CD4-positive, CD25-positive, alpha-beta regulatory T cell (primary cell): ENCODE results near the gene SLC35B4. TPM values are rescaled to one million over a fixed set of nuclear protein-coding genes. Genes with fewer than 3 reads are reported as not detected.

Source experiments
- ATAC-seq, 2 donors: fragments of 150-1000 bp; cut with Tn5 transposase; one replicate each; pipeline ENCODE4 v1.10.0; 2021; ENCODE audit warnings: low read depth in 2 of 2, moderate number of reproducible peaks in 2 of 2, moderate library complexity in 1 of 2
- DNase-seq, 3 donors: peaks; one replicate each; pipeline versions ENCODE4 v3.0.0 to v3.0.0-alpha.2; 2012 to 2022; ENCODE audit warnings: mixed read lengths in 1 of 3
- H3K27ac ChIP-seq: one replicate; pipeline ENCODE4 v1.7.0; 2013; ENCODE audit warnings: mild to moderate bottlenecking, low read length; ENCODE audit not compliant: insufficient read depth, poor library complexity, severe bottlenecking
- H3K27me3 ChIP-seq: one replicate; pipeline ENCODE4 v1.7.0; 2013; ENCODE audit warnings: low read length; ENCODE audit not compliant: control insufficient read depth, insufficient read depth
- H3K36me3 ChIP-seq: one replicate; pipeline ENCODE4 v1.7.0; 2013; ENCODE audit warnings: mild to moderate bottlenecking, low read length, moderate library complexity; ENCODE audit not compliant: control insufficient read depth, insufficient read depth
- H3K4me1 ChIP-seq: 2 replicates; pipeline ENCODE4 v1.7.0; 2013; ENCODE audit warnings: mild to moderate bottlenecking, low read length; ENCODE audit not compliant: insufficient read depth, control insufficient read depth, poor library complexity, severe bottlenecking
- H3K4me3 ChIP-seq: one replicate; pipeline ENCODE4 v1.7.0; 2013; ENCODE audit warnings: low read depth, mild to moderate bottlenecking, low read length, moderate library complexity
- H3K9me3 ChIP-seq, 2 experiments: 1 replicate in 1 of 2; 2 replicates in 1 of 2; pipeline ENCODE4 v1.7.0; 2013; ENCODE audit warnings: low read length in 2 of 2, mild to moderate bottlenecking in 1 of 2, moderate library complexity in 1 of 2; ENCODE audit not compliant: control insufficient read depth in 2 of 2
- H3K27ac Mint-ChIP-seq, 3 donors: one replicate each; pipeline ENCODE4 v1.8.0; 2020 to 2022; ENCODE audit warnings: mild to moderate bottlenecking in 3 of 3, mixed read lengths in 3 of 3, moderate library complexity in 2 of 3
- H3K27me3 Mint-ChIP-seq: one replicate; pipeline ENCODE4 v1.8.0; 2022; ENCODE audit warnings: mild to moderate bottlenecking, mixed read lengths
- H3K36me3 Mint-ChIP-seq: one replicate; pipeline ENCODE4 v1.8.0; 2020; ENCODE audit warnings: mixed read lengths
- H3K4me1 Mint-ChIP-seq, 4 donors: one replicate each; pipeline ENCODE4 v1.8.0; 2020 to 2022; ENCODE audit warnings: mixed read lengths in 4 of 4, mild to moderate bottlenecking in 1 of 4
- H3K4me3 Mint-ChIP-seq, 4 donors: one replicate each; pipeline ENCODE4 v1.8.0; 2020 to 2022; ENCODE audit warnings: mild to moderate bottlenecking in 4 of 4, mixed read lengths in 4 of 4, moderate library complexity in 3 of 4
- H3K9me3 Mint-ChIP-seq, 7 donors: one replicate each; pipeline ENCODE4 v1.8.0; 2020 to 2022; ENCODE audit warnings: mixed read lengths in 7 of 7, mild to moderate bottlenecking in 3 of 7, moderate library complexity in 2 of 7
- polyA plus RNA-seq, 4 donors: library from polyadenylated mRNA; unstranded; fragments of 300-500 nt; fragmentation: Illumina TruSeq; gene quantifications; one replicate each; pipeline ENCODE4 v1.2.3, GENCODE V29; 2021
- total RNA-seq: library from RNA; stranded (reverse); gene quantifications from one replicate; pipeline ENCODE4 v1.2.3, GENCODE V29; 2022

Gene SLC35B4
- total and polyA plus RNA-seq, 5 donors from 2014 or later = 10.7 to 20.5 (median 16.2) TPM

GRCh38 chr7:134276951-134277350 lies 39.8 kb downstream of the SLC35B4 start:
- H3K27ac ChIP-seq = no peak overlapping the region
- H3K9me3 Mint-ChIP-seq = peaks cover 0 to 6% (median 0%) of the 10 kb centered on the region in 7 donors
- H3K4me1 ChIP-seq = no peaks in the 10 kb centered on the region
- ATAC-seq = no peak
- H3K27me3 ChIP-seq = peaks cover 15% of the 10 kb centered on the region
- no peak overlapping the region for H3K4me3 Mint-ChIP-seq
- H3K36me3 Mint-ChIP-seq = no peaks in the 10 kb centered on the region
- no peaks in the 10 kb centered on the region for H3K4me1 Mint-ChIP-seq
- H3K27me3 Mint-ChIP-seq = peaks cover 27% of the 10 kb centered on the region
- H3K27ac Mint-ChIP-seq = no peak overlapping the region
- no peak for DNase-seq
- no peaks in the 10 kb centered on the region for H3K36me3 ChIP-seq
- H3K9me3 ChIP-seq = no peaks in the 10 kb centered on the region
- H3K4me3 ChIP-seq = no peak overlapping the region

GRCh38 chr7:134262322-134262721 lies 54.4 kb downstream of the SLC35B4 start:
- DNase-seq (no peak), ATAC-seq (no peak)
- no peak overlapping the region for H3K4me3 Mint-ChIP-seq
- H3K36me3 Mint-ChIP-seq = no peaks in the 10 kb centered on the region
- Histone ChIP-seq H3K4me3 (no peak overlapping the region), H3K4me1 (no peaks in the 10 kb centered on the region), H3K27ac (no peak overlapping the region), H3K27me3 (peaks cover 2% of the 10 kb centered on the region), H3K9me3 (peaks cover 0 to 11% of the 10 kb centered on the region in 2 experiments), H3K36me3 (no peaks in the 10 kb centered on the region)
- no peak overlapping the region for H3K27ac Mint-ChIP-seq
- no peaks in the 10 kb centered on the region for H3K4me1 Mint-ChIP-seq
- H3K27me3 Mint-ChIP-seq = peaks cover 5% of the 10 kb centered on the region
- peaks cover 0 to 11% (median 3%) of the 10 kb centered on the region in 7 donors for H3K9me3 Mint-ChIP-seq

GRCh38 chr7:134255814-134256213 lies 60.9 kb downstream of the SLC35B4 start:
- ATAC-seq = no peak
- Mint-ChIP-seq H3K4me3 (no peak overlapping the region), H3K4me1 (no peaks in the 10 kb centered on the region), H3K9me3 (peaks cover 0 to 2% (median 0%) of the 10 kb centered on the region in 7 donors), H3K27me3 (no peaks in the 10 kb centered on the region), H3K27ac (peak overlapping the region in 1 of 3 donors; percentile 26), H3K36me3 (no peaks in the 10 kb centered on the region)
- H3K4me1 ChIP-seq = no peaks in the 10 kb centered on the region
- H3K27me3 ChIP-seq = peaks cover 2% of the 10 kb centered on the region
- no peaks in the 10 kb centered on the region for H3K36me3 ChIP-seq
- DNase-seq = no peak
- no peak overlapping the region for H3K4me3 ChIP-seq
- no peaks in the 10 kb centered on the region for H3K9me3 ChIP-seq
- H3K27ac ChIP-seq = no peak overlapping the region

- no peak for ATAC-seq
- Histone ChIP-seq H3K9me3 (no peaks in the 10 kb centered on the region), H3K4me1 (no peaks in the 10 kb centered on the region), H3K27me3 (peaks cover 1% of the 10 kb centered on the region), H3K27ac (no peak overlapping the region), H3K4me3 (no peak overlapping the region), H3K36me3 (no peaks in the 10 kb centered on the region)
- peaks cover 0 to 2% (median 0%) of the 10 kb centered on the region in 7 donors for H3K9me3 Mint-ChIP-seq
- H3K4me1 Mint-ChIP-seq = no peaks in the 10 kb centered on the region
- peaks cover 5% of the 10 kb centered on the region for H3K27me3 Mint-ChIP-seq
- H3K27ac Mint-ChIP-seq = no peak overlapping the region
- DNase-seq = no peak
- H3K4me3 Mint-ChIP-seq = no peak overlapping the region
- no peaks in the 10 kb centered on the region for H3K36me3 Mint-ChIP-seq
Measured at GRCh38 chr7:134254311-134254710, 62.4 kb downstream of the SLC35B4 start.

GRCh38 chr7:134248196-134248595 lies 68.5 kb downstream of the SLC35B4 start:
- H3K4me3 Mint-ChIP-seq = no peak overlapping the region
- ATAC-seq (no peak), DNase-seq (no peak)
- H3K9me3 Mint-ChIP-seq = peaks cover 0 to 4% (median 0%) of the 10 kb centered on the region in 7 donors
- H3K27me3 Mint-ChIP-seq = peaks cover 5% of the 10 kb centered on the region
- no peaks in the 10 kb centered on the region for H3K27me3 ChIP-seq
- H3K4me1 Mint-ChIP-seq = no peaks in the 10 kb centered on the region
- no peaks in the 10 kb centered on the region for H3K36me3 ChIP-seq
- H3K27ac ChIP-seq = no peak overlapping the region
- H3K4me1 ChIP-seq = no peaks in the 10 kb centered on the region
- H3K4me3 ChIP-seq = no peak overlapping the region
- no peaks in the 10 kb centered on the region for H3K36me3 Mint-ChIP-seq
- H3K9me3 ChIP-seq = no peaks in the 10 kb centered on the region
- H3K27ac Mint-ChIP-seq = no peak overlapping the region

- H3K4me1 Mint-ChIP-seq = no peaks in the 10 kb centered on the region
- H3K4me1 ChIP-seq = no peaks in the 10 kb centered on the region
- H3K4me3 Mint-ChIP-seq = no peak overlapping the region
- no peak for ATAC-seq
- no peak overlapping the region for H3K27ac ChIP-seq
- H3K4me3 ChIP-seq = no peak overlapping the region
- no peaks in the 10 kb centered on the region for H3K36me3 Mint-ChIP-seq
- H3K27ac Mint-ChIP-seq = no peak overlapping the region
- no peaks in the 10 kb centered on the region for H3K36me3 ChIP-seq
- H3K9me3 Mint-ChIP-seq = peaks cover 0 to 9% (median 0%) of the 10 kb centered on the region in 7 donors
- no peak for DNase-seq
- no peaks in the 10 kb centered on the region for H3K9me3 ChIP-seq
- H3K27me3 ChIP-seq = no peaks in the 10 kb centered on the region
- peaks cover 5% of the 10 kb centered on the region for H3K27me3 Mint-ChIP-seq
Measured at GRCh38 chr7:134246761-134247160, 70.0 kb downstream of the SLC35B4 start.

GRCh38 chr7:134246347-134246746 lies 70.4 kb downstream of the SLC35B4 start:
- Histone ChIP-seq H3K27me3 (no peaks in the 10 kb centered on the region), H3K9me3 (no peaks in the 10 kb centered on the region), H3K36me3 (no peaks in the 10 kb centered on the region), H3K4me3 (no peak overlapping the region), H3K4me1 (no peaks in the 10 kb centered on the region), H3K27ac (no peak overlapping the region)
- DNase-seq (no peak), ATAC-seq (no peak)
- Mint-ChIP-seq H3K9me3 (peaks cover 0 to 9% (median 0%) of the 10 kb centered on the region in 7 donors), H3K27ac (no peak overlapping the region), H3K4me3 (no peak overlapping the region), H3K27me3 (peaks cover 5% of the 10 kb centered on the region), H3K4me1 (no peaks in the 10 kb centered on the region), H3K36me3 (no peaks in the 10 kb centered on the region)

- H3K36me3 Mint-ChIP-seq = no peaks in the 10 kb centered on the region
- H3K27me3 Mint-ChIP-seq = peaks cover under 1% of the 10 kb centered on the region
- no peak overlapping the region for H3K27ac Mint-ChIP-seq
- no peak overlapping the region for H3K4me3 ChIP-seq
- H3K9me3 ChIP-seq = no peaks in the 10 kb centered on the region
- H3K27me3 ChIP-seq = no peaks in the 10 kb centered on the region
- DNase-seq (no peak), ATAC-seq (no peak)
- no peak overlapping the region for H3K27ac ChIP-seq
- no peaks in the 10 kb centered on the region for H3K4me1 Mint-ChIP-seq
- no peak overlapping the region for H3K4me3 Mint-ChIP-seq
- H3K4me1 ChIP-seq = no peaks in the 10 kb centered on the region
- H3K9me3 Mint-ChIP-seq = peaks cover 0 to 13% (median 5%) of the 10 kb centered on the region in 7 donors
- no peaks in the 10 kb centered on the region for H3K36me3 ChIP-seq
Measured at GRCh38 chr7:134245253-134245652, 71.5 kb downstream of the SLC35B4 start.
